T-cell (primary cell): ENCODE results near the gene TMEM174. TPM values are rescaled to one million over a fixed set of nuclear protein-coding genes. Genes with fewer than 3 reads are reported as not detected.

Experiments used
- ATAC-seq, 4 experiments: fragments of 200-7000 bp in 3 of 4; fragments of 150-1000 bp in 1 of 4; cut with Tn5 transposase; replicated peaks in 1 of 4; 1 replicate in 3 of 4; 2 replicates in 1 of 4; pipeline ENCODE4 v1.10.0; 2021; ENCODE audit warnings: moderate library complexity in 3 of 4, mild to moderate bottlenecking in 2 of 4, moderate number of reproducible peaks in 1 of 4
- CTCF ChIA-PET, 2 donors: fragments of 300-600 bp; sonication (Branson Sonifier 250); formaldehyde crosslinking; loops; one replicate each; lab custom pipeline; 2022; ENCODE audit warnings: antibody characterized with exemption in 2 of 2; lab: Charles Lee
- POLR2A ChIA-PET, 2 donors: fragments of 300-600 bp; sonication (Branson Sonifier 250); formaldehyde crosslinking; loops; one replicate each; lab custom pipeline; 2022; ENCODE audit warnings: antibody characterized with exemption in 2 of 2; lab: Charles Lee
- DNase-seq, 35 experiments: peaks; one replicate each; pipeline versions ENCODE4 v3.0.0 to v3.0.0-alpha.2; 2013 to 2023
- H3K27ac ChIP-seq: one replicate; pipeline ENCODE4 v1.5.1; 2013; ENCODE audit warnings: low read length
- H3K27me3 ChIP-seq, 2 experiments: replicated peaks in 1 of 2; 1 replicate in 1 of 2; 2 replicates in 1 of 2; pipeline versions ENCODE4 v1.6.1 to v1.7.0; 2013; ENCODE audit warnings: low read length in 1 of 2, mixed read lengths in 1 of 2; ENCODE audit not compliant: control insufficient read depth in 2 of 2, insufficient read depth in 2 of 2; ENCODE audit errors: extremely low read depth in 1 of 2
- H3K36me3 ChIP-seq, 2 donors: 1 replicate in 1 of 2; 2 replicates in 1 of 2; pipeline versions ENCODE4 v1.6.1 to v1.7.0; 2013; ENCODE audit warnings: low read length in 1 of 2; ENCODE audit not compliant: control insufficient read depth in 2 of 2, insufficient read depth in 1 of 2; ENCODE audit errors: extremely low read depth in 1 of 2
- H3K4me1 ChIP-seq, 2 experiments: 1 replicate in 1 of 2; 2 replicates in 1 of 2; pipeline versions ENCODE4 v1.6.1 to v1.7.0; 2013; ENCODE audit warnings: low read length in 2 of 2, mixed read lengths in 1 of 2; ENCODE audit not compliant: insufficient read depth in 2 of 2, control insufficient read depth in 1 of 2; ENCODE audit errors: extremely low read depth in 1 of 2
- H3K4me3 ChIP-seq, 2 donors: 1 replicate in 1 of 2; 2 replicates in 1 of 2; pipeline versions ENCODE4 v1.5.1 to v1.7.0; 2013; ENCODE audit warnings: mild to moderate bottlenecking in 2 of 2, low read length in 1 of 2, moderate library complexity in 1 of 2; ENCODE audit not compliant: control insufficient read depth in 1 of 2; ENCODE audit errors: extremely low read depth in 1 of 2
- H3K9me3 ChIP-seq: 2 replicates; pipeline ENCODE4 v1.7.0; 2013
- H3K27ac Mint-ChIP-seq, 2 donors: one replicate each; pipeline ENCODE4 v1.8.0; 2020 to 2021; ENCODE audit warnings: mild to moderate bottlenecking in 2 of 2, mixed read lengths in 2 of 2
- H3K27me3 Mint-ChIP-seq, 2 donors: one replicate each; pipeline ENCODE4 v1.8.0; 2021 to 2022; ENCODE audit warnings: mixed read lengths in 2 of 2
- H3K36me3 Mint-ChIP-seq: one replicate; pipeline ENCODE4 v1.8.0; 2021; ENCODE audit warnings: mixed read lengths
- H3K4me1 Mint-ChIP-seq, 3 donors: one replicate each; pipeline ENCODE4 v1.8.0; 2020 to 2022; ENCODE audit warnings: mixed read lengths in 3 of 3, mild to moderate bottlenecking in 1 of 3
- H3K4me3 Mint-ChIP-seq, 3 donors: one replicate each; pipeline ENCODE4 v1.8.0; 2020 to 2022; ENCODE audit warnings: mild to moderate bottlenecking in 3 of 3, mixed read lengths in 3 of 3, moderate library complexity in 3 of 3
- H3K9me3 Mint-ChIP-seq, 3 donors: one replicate each; pipeline ENCODE4 v1.8.0; 2020 to 2022; ENCODE audit warnings: mixed read lengths in 3 of 3
- WGBS: methylation state at CpG from one replicate; pipeline ENCODE4 v1.1.5; 2013; ENCODE audit warnings: missing lambda C conversion rate; ENCODE audit not compliant: insufficient coverage; 5-methylcytosine and 5-hydroxymethylcytosine counted together
- total RNA-seq, 35 experiments: library from RNA in 6 of 35; stranded (reverse) in 6 of 35; fragments of 120-200 nt in 1 of 35; gene quantifications; one replicate each; pipeline versions ENCODE4 v1.2.1 to v1.2.4 and lab custom pipeline; 2013 to 2026

Gene TMEM174
- total RNA-seq, 5 donors from 2014 or later (not counting 1 experiment from before 2014, with no cell fraction given): not detected

GRCh38 chr5:73171495-73171894, 1.5 kb upstream of the TMEM174 start:
- Histone ChIP-seq H3K27ac (no peak overlapping the region), H3K4me3 (no peak overlapping the region), H3K4me1 (no peaks in the 10 kb centered on the region), H3K27me3 (peaks cover 25 to 29% of the 10 kb centered on the region in 2 experiments), H3K36me3 (no peaks in the 10 kb centered on the region), H3K9me3 (peaks cover 2% of the 10 kb centered on the region)
- Mint-ChIP-seq H3K27ac (no peak overlapping the region), H3K27me3 (peaks cover 58 to 71% of the 10 kb centered on the region in 2 donors), H3K36me3 (no peaks in the 10 kb centered on the region), H3K4me1 (no peaks in the 10 kb centered on the region), H3K4me3 (no peak overlapping the region), H3K9me3 (no peaks in the 10 kb centered on the region)
- DNase-seq (no peak), ATAC-seq (no peak)
- ChIA-PET CTCF (interaction anchor here (0.5 to 1.2 kb wide), 5 partner anchors 10 to 1397 kb away, joined by 3 to 5 read pairs (median 4); no protein-coding TSS in a partner anchor), POLR2A (interaction anchor here in 1 of 2 donors (0.6 kb wide), 1 partner anchor 14 kb away, joined by 3 read pairs; no protein-coding TSS in a partner anchor)

- Mint-ChIP-seq H3K36me3 (no peaks in the 10 kb centered on the region), H3K27ac (no peak overlapping the region), H3K4me3 (no peak overlapping the region), H3K4me1 (no peaks in the 10 kb centered on the region), H3K9me3 (no peaks in the 10 kb centered on the region), H3K27me3 (peaks cover 68 to 77% of the 10 kb centered on the region in 2 donors)
- no peak overlapping the region for H3K4me3 ChIP-seq
- peaks cover 14 to 42% of the 10 kb centered on the region in 2 experiments for H3K27me3 ChIP-seq
- ChIA-PET CTCF (no interaction called here), POLR2A (no interaction called here)
- H3K9me3 ChIP-seq: no peaks in the 10 kb centered on the region
- no peak for DNase-seq
- no peak for ATAC-seq
- H3K36me3 ChIP-seq: no peaks in the 10 kb centered on the region
- 66% methylated on average over 4 of the region's 8 CpGs for WGBS
- H3K27ac ChIP-seq: no peak overlapping the region
- H3K4me1 ChIP-seq: no peaks in the 10 kb centered on the region
Observed at GRCh38 chr5:73174100-73174815, 1.3 kb downstream of the TMEM174 start.

GRCh38 chr5:73176250-73176649, 3.3 kb downstream of the TMEM174 start:
- peaks cover 76 to 80% of the 10 kb centered on the region in 2 donors for H3K27me3 Mint-ChIP-seq
- H3K4me1 Mint-ChIP-seq: no peaks in the 10 kb centered on the region
- H3K27ac ChIP-seq: no peak overlapping the region
- DNase-seq (no peak), ATAC-seq (no peak)
- ChIA-PET POLR2A (no interaction called here), CTCF (interaction anchor here in 1 of 2 donors (0.7 kb wide), 1 partner anchor 202 kb away, joined by 3 read pairs; no protein-coding TSS in a partner anchor)
- H3K27me3 ChIP-seq: peaks cover 16 to 38% of the 10 kb centered on the region in 2 experiments
- H3K9me3 ChIP-seq: no peaks in the 10 kb centered on the region
- H3K9me3 Mint-ChIP-seq: no peaks in the 10 kb centered on the region
- H3K4me1 ChIP-seq: no peaks in the 10 kb centered on the region
- H3K4me3 Mint-ChIP-seq: no peak overlapping the region
- H3K36me3 ChIP-seq: no peaks in the 10 kb centered on the region
- WGBS: 89% methylated on average over 2 of the region's 2 CpGs
- no peaks in the 10 kb centered on the region for H3K36me3 Mint-ChIP-seq
- no peak overlapping the region for H3K4me3 ChIP-seq
- no peak overlapping the region for H3K27ac Mint-ChIP-seq

GRCh38 chr5:73178265-73178664, 5.3 kb downstream of the TMEM174 start:
- H3K4me3 Mint-ChIP-seq: no peak overlapping the region
- no peak for ATAC-seq
- Histone ChIP-seq H3K36me3 (no peaks in the 10 kb centered on the region), H3K9me3 (no peaks in the 10 kb centered on the region), H3K4me3 (no peak overlapping the region), H3K27ac (no peak overlapping the region), H3K27me3 (peaks cover 13 to 29% of the 10 kb centered on the region in 2 experiments), H3K4me1 (no peaks in the 10 kb centered on the region)
- ChIA-PET CTCF (no interaction called here), POLR2A (interaction anchor here in 1 of 2 donors (0.5 kb wide), 1 partner anchor 281 kb away, joined by 5 read pairs; no protein-coding TSS in a partner anchor)
- no peak overlapping the region for H3K27ac Mint-ChIP-seq
- no peaks in the 10 kb centered on the region for H3K9me3 Mint-ChIP-seq
- no CpG with 5 or more reads among the region's 5 CpGs for WGBS
- DNase-seq: no peak
- H3K36me3 Mint-ChIP-seq: no peaks in the 10 kb centered on the region
- H3K4me1 Mint-ChIP-seq: no peaks in the 10 kb centered on the region
- H3K27me3 Mint-ChIP-seq: peaks cover 69 to 75% of the 10 kb centered on the region in 2 donors

GRCh38 chr5:73179730-73180129, 6.7 kb downstream of the TMEM174 start:
- Mint-ChIP-seq H3K36me3 (no peaks in the 10 kb centered on the region), H3K27ac (no peak overlapping the region), H3K27me3 (peaks cover 64 to 72% of the 10 kb centered on the region in 2 donors), H3K4me1 (no peaks in the 10 kb centered on the region), H3K9me3 (peaks cover 4 to 5% (median 4%) of the 10 kb centered on the region in 3 donors), H3K4me3 (no peak overlapping the region)
- peaks cover 12 to 25% of the 10 kb centered on the region in 2 experiments for H3K27me3 ChIP-seq
- ChIA-PET CTCF (interaction anchor here in 1 of 2 donors (0.6 kb wide), 1 partner anchor 689 kb away, joined by 3 read pairs; no protein-coding TSS in a partner anchor), POLR2A (no interaction called here)
- ATAC-seq: no peak
- H3K9me3 ChIP-seq: no peaks in the 10 kb centered on the region
- H3K4me3 ChIP-seq: no peak overlapping the region
- H3K4me1 ChIP-seq: no peaks in the 10 kb centered on the region
- H3K36me3 ChIP-seq: no peaks in the 10 kb centered on the region
- H3K27ac ChIP-seq: no peak overlapping the region
- no peak for DNase-seq
- WGBS: no CpG with 5 or more reads among the region's 3 CpGs

- no peak overlapping the region for H3K27ac Mint-ChIP-seq
- POLR2A ChIA-PET: no interaction called here
- ATAC-seq: no peak
Observed at GRCh38 chr5:73180566-73180965, 7.6 kb downstream of the TMEM174 start.

More at GRCh38 chr5:73180566-73180965, 7.6 kb downstream of the TMEM174 start:
- no peaks in the 10 kb centered on the region for H3K9me3 ChIP-seq
- no peak overlapping the region for H3K4me3 ChIP-seq
- DNase-seq: no peak
- no peaks in the 10 kb centered on the region for H3K36me3 Mint-ChIP-seq
- H3K27me3 ChIP-seq: peaks cover 12 to 24% of the 10 kb centered on the region in 2 experiments
- H3K36me3 ChIP-seq: no peaks in the 10 kb centered on the region
- CTCF ChIA-PET: no interaction called here
- peaks cover 61 to 73% of the 10 kb centered on the region in 2 donors for H3K27me3 Mint-ChIP-seq
- H3K4me1 ChIP-seq: no peaks in the 10 kb centered on the region
- no peak overlapping the region for H3K27ac ChIP-seq
- peaks cover 4 to 9% (median 7%) of the 10 kb centered on the region in 3 donors for H3K9me3 Mint-ChIP-seq
- H3K4me3 Mint-ChIP-seq: no peak overlapping the region
- H3K4me1 Mint-ChIP-seq: no peaks in the 10 kb centered on the region
